ENCODE measurements around the gene LCE1F. TPM values are rescaled to one million over a fixed set of nuclear protein-coding genes. Genes with fewer than 3 reads are reported as not detected.

LCE1F gene
- total RNA-seq, 5 donors from 2014 or later (not counting 1 experiment from before 2014, with no cell fraction given) = not detected

DNA sequence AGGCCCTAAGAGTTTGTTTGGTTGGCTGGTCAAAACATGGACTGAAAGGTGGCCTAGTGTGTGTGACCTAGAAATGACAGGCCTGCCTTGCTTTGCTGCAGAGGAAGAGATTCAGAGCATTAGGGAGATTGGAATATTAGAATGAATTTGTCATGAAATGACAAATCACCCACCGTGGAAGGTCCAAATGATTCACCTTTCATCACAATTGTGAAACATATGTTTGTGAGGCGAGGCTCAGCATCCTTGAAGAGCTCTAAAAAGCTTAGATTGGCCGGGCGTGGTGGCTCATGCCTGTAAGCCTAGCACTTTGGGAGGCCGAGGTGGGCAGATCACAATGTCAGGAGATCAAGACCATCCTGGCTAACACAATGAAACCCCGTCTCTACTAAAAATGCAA is 42.4 kb downstream of the LCE1F start:
- Mint-ChIP-seq H3K27me3 (peaks cover 18% of the 10 kb centered on the region in 2 donors), H3K4me3 (no peak overlapping the region), H3K9me3 (no peaks in the 10 kb centered on the region), H3K36me3 (no peaks in the 10 kb centered on the region), H3K27ac (no peak overlapping the region), H3K4me1 (no peaks in the 10 kb centered on the region)
- H3K9me3 ChIP-seq = no peaks in the 10 kb centered on the region
- no peak overlapping the region for H3K27ac ChIP-seq (ENCODE audit: low read length)
- H3K4me1 ChIP-seq (ENCODE audit: control insufficient read depth in 1 of 2, extremely low read depth in 1 of 2, insufficient read depth in 2 of 2, low read length in 2 of 2) = no peaks in the 10 kb centered on the region
- ChIA-PET POLR2A (no interaction called here), CTCF (no interaction called here)
- H3K36me3 ChIP-seq (ENCODE audit: control insufficient read depth in 2 of 2, extremely low read depth in 1 of 2, insufficient read depth in 1 of 2, low read length in 1 of 2) = no peaks in the 10 kb centered on the region
- DNase-seq (no peak), ATAC-seq (replicated peaks in 1 of 4) (no peak)
- no peak overlapping the region for H3K4me3 ChIP-seq (ENCODE audit: control insufficient read depth in 1 of 2, extremely low read depth in 1 of 2, low read length in 1 of 2)
- peaks cover 0 to 3% of the 10 kb centered on the region in 2 experiments for H3K27me3 ChIP-seq (replicated peaks in 1 of 2; ENCODE audit: control insufficient read depth in 2 of 2, extremely low read depth in 1 of 2, insufficient read depth in 2 of 2, low read length in 1 of 2)
- 78% methylated on average over 4 of the region's 6 CpGs for WGBS (ENCODE audit: insufficient coverage)

DNA sequence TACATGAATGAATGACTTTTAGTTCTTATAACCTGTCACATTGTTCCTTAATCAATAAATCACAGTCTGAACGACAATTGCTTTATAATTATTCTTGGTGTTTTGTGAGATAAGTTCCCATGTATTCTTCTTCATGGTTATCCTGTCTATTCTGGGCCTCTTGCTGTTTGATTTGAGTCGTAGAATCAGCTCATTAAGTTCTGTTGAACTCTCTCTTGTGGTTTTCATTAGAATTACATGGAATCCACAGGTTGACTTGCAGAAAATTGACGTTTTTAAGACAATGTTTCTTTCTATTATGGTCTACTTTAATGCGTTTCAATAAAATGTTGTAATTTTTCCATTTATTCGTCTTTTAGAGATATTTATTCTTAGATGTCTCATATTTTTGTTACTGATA is 48.4 kb downstream of the LCE1F start:
- no peaks in the 10 kb centered on the region for H3K4me1 ChIP-seq (ENCODE audit: control insufficient read depth in 1 of 2, extremely low read depth in 1 of 2, insufficient read depth in 2 of 2, low read length in 2 of 2)
- WGBS (ENCODE audit: insufficient coverage) = 17% methylated on average over 1 of the region's 5 CpGs
- H3K9me3 ChIP-seq = no peaks in the 10 kb centered on the region
- H3K4me3 ChIP-seq (ENCODE audit: control insufficient read depth in 1 of 2, extremely low read depth in 1 of 2, low read length in 1 of 2) = no peak overlapping the region
- peaks cover 0 to 14% of the 10 kb centered on the region in 2 experiments for H3K27me3 ChIP-seq (replicated peaks in 1 of 2; ENCODE audit: control insufficient read depth in 2 of 2, extremely low read depth in 1 of 2, insufficient read depth in 2 of 2, low read length in 1 of 2)
- H3K27me3 Mint-ChIP-seq = peaks cover 23 to 29% of the 10 kb centered on the region in 2 donors
- H3K4me3 Mint-ChIP-seq = no peak overlapping the region
- no peak overlapping the region for H3K27ac ChIP-seq (ENCODE audit: low read length)
- DNase-seq = no peak
- H3K36me3 Mint-ChIP-seq = no peaks in the 10 kb centered on the region
- H3K4me1 Mint-ChIP-seq = no peaks in the 10 kb centered on the region
- H3K9me3 Mint-ChIP-seq = no peaks in the 10 kb centered on the region
- ChIA-PET POLR2A (interaction anchor here in 1 of 2 donors (0.7 kb wide), 1 partner anchor 348 kb away, joined by 3 read pairs; no protein-coding TSS in a partner anchor), CTCF (no interaction called here)
- no peak overlapping the region for H3K27ac Mint-ChIP-seq
- no peaks in the 10 kb centered on the region for H3K36me3 ChIP-seq (ENCODE audit: control insufficient read depth in 2 of 2, extremely low read depth in 1 of 2, insufficient read depth in 1 of 2, low read length in 1 of 2)
- ATAC-seq (replicated peaks in 1 of 4) = no peak

DNA sequence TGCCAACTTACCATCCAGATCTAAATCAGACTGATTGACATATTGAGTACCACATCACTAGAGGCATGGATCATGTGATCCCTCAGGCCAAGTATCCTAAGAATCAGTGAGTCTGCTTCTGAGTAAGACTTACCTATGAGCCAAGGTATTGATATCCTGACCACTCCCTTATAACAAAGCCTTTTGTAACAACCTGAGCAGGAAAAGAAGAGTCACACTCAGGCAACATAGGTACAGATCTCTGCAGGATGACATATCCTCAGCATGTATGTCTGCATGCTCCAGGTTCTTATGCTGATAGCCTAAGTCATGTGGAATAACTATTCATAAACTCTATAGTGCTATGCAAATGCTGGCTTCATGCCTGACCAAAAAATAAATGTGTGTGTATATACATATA is 50.0 kb downstream of the LCE1F start:
- no peaks in the 10 kb centered on the region for H3K9me3 ChIP-seq
- H3K4me3 ChIP-seq (ENCODE audit: control insufficient read depth in 1 of 2, extremely low read depth in 1 of 2, low read length in 1 of 2) = no peak overlapping the region
- Mint-ChIP-seq H3K27me3 (peaks cover 36% of the 10 kb centered on the region in 2 donors), H3K36me3 (no peaks in the 10 kb centered on the region), H3K9me3 (no peaks in the 10 kb centered on the region), H3K4me1 (no peaks in the 10 kb centered on the region), H3K4me3 (no peak overlapping the region), H3K27ac (no peak overlapping the region)
- ATAC-seq (replicated peaks in 1 of 4) (no peak), DNase-seq (no peak)
- CTCF ChIA-PET = no interaction called here
- no peak overlapping the region for H3K27ac ChIP-seq (ENCODE audit: low read length)
- POLR2A ChIA-PET = no interaction called here
- H3K27me3 ChIP-seq (replicated peaks in 1 of 2; ENCODE audit: control insufficient read depth in 2 of 2, extremely low read depth in 1 of 2, insufficient read depth in 2 of 2, low read length in 1 of 2) = peaks cover 0 to 14% of the 10 kb centered on the region in 2 experiments
- no peaks in the 10 kb centered on the region for H3K4me1 ChIP-seq (ENCODE audit: control insufficient read depth in 1 of 2, extremely low read depth in 1 of 2, insufficient read depth in 2 of 2, low read length in 2 of 2)
- no peaks in the 10 kb centered on the region for H3K36me3 ChIP-seq (ENCODE audit: control insufficient read depth in 2 of 2, extremely low read depth in 1 of 2, insufficient read depth in 1 of 2, low read length in 1 of 2)

Other genes with a start within 250 kb of the LCE1F start
- gene LCE3E, start 208.4 kb upstream of the LCE1F start, total RNA-seq = not detected
- not detected for gene LCE3D, start 194.6 kb upstream of the LCE1F start, total RNA-seq
- gene LCE3C, start 174.9 kb upstream of the LCE1F start, total RNA-seq = not detected
- gene LCE3B, start 161.3 kb upstream of the LCE1F start, total RNA-seq = not detected
- not detected for gene LCE3A, start 152.0 kb upstream of the LCE1F start, total RNA-seq
- gene LCE2D, start 111.8 kb upstream of the LCE1F start, total RNA-seq = not detected
- not detected for gene LCE2C, start 99.9 kb upstream of the LCE1F start, total RNA-seq
- gene LCE2B, start 89.0 kb upstream of the LCE1F start, total RNA-seq = not detected
- gene LCE2A, start 76.8 kb upstream of the LCE1F start, total RNA-seq = not detected
- not detected for gene LCE4A, start 67.0 kb upstream of the LCE1F start, total RNA-seq
- gene KPRP, start 17.1 kb upstream of the LCE1F start, total RNA-seq = not detected
- not detected for gene LCE1E, start 11.1 kb downstream of the LCE1F start, total RNA-seq
- not detected for gene LCE1D, start 21.6 kb downstream of the LCE1F start, total RNA-seq
- gene LCE1C, start 31.5 kb downstream of the LCE1F start, total RNA-seq = not detected
- gene LCE1B, start 36.8 kb downstream of the LCE1F start, total RNA-seq = not detected
- not detected for gene LCE1A, start 52.3 kb downstream of the LCE1F start, total RNA-seq
- gene LCE6A, start 67.7 kb downstream of the LCE1F start, total RNA-seq = not detected
- not detected for gene LCE7A, start 84.9 kb downstream of the LCE1F start, total RNA-seq
- not detected for gene SMCP, start 103.2 kb downstream of the LCE1F start, total RNA-seq
- not detected for gene IVL, start 133.4 kb downstream of the LCE1F start, total RNA-seq
- not detected for gene SPRR5, start 172.1 kb downstream of the LCE1F start, total RNA-seq
- gene SPRR4, start 195.5 kb downstream of the LCE1F start, total RNA-seq = not detected
- not detected for gene SPRR1A, start 208.9 kb downstream of the LCE1F start, total RNA-seq
- gene SPRR3, start 226.6 kb downstream of the LCE1F start, total RNA-seq = not detected

Data from T-cell (primary cell).